Stimulated activated naive B cell treated with anti-CD40 and anti-IgM and Interleukin-4, amounts not matched to agents 10 μg/mL and 1 μg/mL and 100 μg/mL, for 72 hours (primary cell): ENCODE results near the gene KDELR1.
A peak's percentile ranks its signal among the peaks of the same experiment; 100 is the strongest.

Source experiments
- ATAC-seq, 2 donors: fragments of 150-1000 bp; cut with Tn5 transposase; replicated peaks; 2 replicates each; pipeline ENCODE4 v1.10.0; 2021; ENCODE audit warnings: moderate library complexity in 1 of 2
- DNase-seq: peaks from one replicate; pipeline ENCODE4 v3.0.0; 2021
- H3K27ac Mint-ChIP-seq: one replicate; pipeline ENCODE4 v1.8.0; 2022; ENCODE audit warnings: mild to moderate bottlenecking, mixed read lengths
- H3K27me3 Mint-ChIP-seq, 2 donors: one replicate each; pipeline ENCODE4 v1.8.0; 2022; ENCODE audit warnings: mixed read lengths in 2 of 2
- H3K36me3 Mint-ChIP-seq, 2 donors: one replicate each; pipeline ENCODE4 v1.8.0; 2022; ENCODE audit warnings: mixed read lengths in 2 of 2, mild to moderate bottlenecking in 1 of 2
- H3K4me1 Mint-ChIP-seq, 2 donors: one replicate each; pipeline ENCODE4 v1.8.0; 2022; ENCODE audit warnings: mixed read lengths in 2 of 2, mild to moderate bottlenecking in 1 of 2
- H3K4me3 Mint-ChIP-seq, 2 donors: one replicate each; pipeline ENCODE4 v1.8.0; 2022; ENCODE audit warnings: mild to moderate bottlenecking in 2 of 2, mixed read lengths in 2 of 2, moderate library complexity in 1 of 2
- H3K9me3 Mint-ChIP-seq, 2 donors: one replicate each; pipeline ENCODE4 v1.8.0; 2022; ENCODE audit warnings: mixed read lengths in 2 of 2, mild to moderate bottlenecking in 1 of 2

KDELR1 gene

GRCh38 chr19:48391100-48392005, at the start of gene KDELR1:
Gene KDELR1, minus strand, starts transcription at chr19:48391551. Its CDS starts 193 bp downstream, at chr19:48391358.
- H3K4me1 Mint-ChIP-seq = peaks cover 33 to 54% of the 10 kb centered on the region in 2 donors
- DNase-seq = peak; percentile 60
- H3K9me3 Mint-ChIP-seq = no peaks in the 10 kb centered on the region
- peaks cover 10 to 18% of the 10 kb centered on the region in 2 donors for H3K36me3 Mint-ChIP-seq
- peak within 1 kb of the TSS; percentile 94 for H3K27ac Mint-ChIP-seq
- H3K27me3 Mint-ChIP-seq = peaks cover 28 to 30% of the 10 kb centered on the region in 2 donors
- H3K4me3 Mint-ChIP-seq = peak within 1 kb of the TSS; percentile 93 to 99
- peak; percentile 79 to 83 for ATAC-seq

- Mint-ChIP-seq H3K36me3 (no peaks in the 10 kb centered on the region), H3K27me3 (peaks cover 30 to 51% of the 10 kb centered on the region in 2 donors), H3K4me3 (no peak overlapping the region), H3K9me3 (peaks cover 0 to under 1% of the 10 kb centered on the region in 2 donors), H3K4me1 (no peaks in the 10 kb centered on the region), H3K27ac (no peak overlapping the region)
- DNase-seq (no peak), ATAC-seq (no peak)
These were observed 45.2 kb upstream of the KDELR1 start for GRCh38 chr19:48436586-48436985.

GRCh38 chr19:48433337-48433736, 42.0 kb upstream of the KDELR1 start:
- no peak overlapping the region for H3K27ac Mint-ChIP-seq
- no peaks in the 10 kb centered on the region for H3K4me1 Mint-ChIP-seq
- H3K9me3 Mint-ChIP-seq = peaks cover 0 to 3% of the 10 kb centered on the region in 2 donors
- ATAC-seq (no peak), DNase-seq (no peak)
- H3K36me3 Mint-ChIP-seq = peaks cover 0 to 2% of the 10 kb centered on the region in 2 donors
- H3K27me3 Mint-ChIP-seq = peaks cover 27 to 41% of the 10 kb centered on the region in 2 donors
- no peak overlapping the region for H3K4me3 Mint-ChIP-seq

GRCh38 chr19:48428670-48429069, 37.3 kb upstream of the KDELR1 start:
- peaks cover 6 to 10% of the 10 kb centered on the region in 2 donors for H3K4me1 Mint-ChIP-seq
- no peak overlapping the region for H3K4me3 Mint-ChIP-seq
- H3K36me3 Mint-ChIP-seq = peaks cover 0 to 2% of the 10 kb centered on the region in 2 donors
- peaks cover 3 to 12% of the 10 kb centered on the region in 2 donors for H3K27me3 Mint-ChIP-seq
- DNase-seq = no peak
- no peak for ATAC-seq
- H3K27ac Mint-ChIP-seq = no peak overlapping the region
- H3K9me3 Mint-ChIP-seq = peaks cover 0 to 3% of the 10 kb centered on the region in 2 donors

- peaks cover 10 to 15% of the 10 kb centered on the region in 2 donors for H3K4me1 Mint-ChIP-seq
- ATAC-seq (peak; percentile 85 to 90), DNase-seq (no peak)
- peak overlapping the region; percentile 40 to 54 for H3K4me3 Mint-ChIP-seq
- peak overlapping the region; percentile 7 for H3K27ac Mint-ChIP-seq
- H3K27me3 Mint-ChIP-seq = peaks cover 6 to 10% of the 10 kb centered on the region in 2 donors
- no peaks in the 10 kb centered on the region for H3K36me3 Mint-ChIP-seq
- no peaks in the 10 kb centered on the region for H3K9me3 Mint-ChIP-seq
These were observed 33.4 kb upstream of the KDELR1 start for GRCh38 chr19:48424694-48425219.

GRCh38 chr19:48421548-48421947, 30.2 kb upstream of the KDELR1 start:
- ATAC-seq (no peak), DNase-seq (no peak)
- H3K36me3 Mint-ChIP-seq = no peaks in the 10 kb centered on the region
- peaks cover 18 to 30% of the 10 kb centered on the region in 2 donors for H3K4me1 Mint-ChIP-seq
- no peak overlapping the region for H3K27ac Mint-ChIP-seq
- H3K27me3 Mint-ChIP-seq = peaks cover 26 to 36% of the 10 kb centered on the region in 2 donors
- no peaks in the 10 kb centered on the region for H3K9me3 Mint-ChIP-seq
- H3K4me3 Mint-ChIP-seq = no peak overlapping the region

- peaks cover 40 to 57% of the 10 kb centered on the region in 2 donors for H3K27me3 Mint-ChIP-seq
- peak overlapping the region; percentile 76 to 80 for H3K4me3 Mint-ChIP-seq
- peaks cover 0 to 2% of the 10 kb centered on the region in 2 donors for H3K36me3 Mint-ChIP-seq
- peak overlapping the region; percentile 84 for H3K27ac Mint-ChIP-seq
- ATAC-seq = peak; percentile 89
- peak; percentile 61 for DNase-seq
- peaks cover 19 to 34% of the 10 kb centered on the region in 2 donors for H3K4me1 Mint-ChIP-seq
- H3K9me3 Mint-ChIP-seq = peaks cover 0 to 1% of the 10 kb centered on the region in 2 donors
These were observed 28.0 kb upstream of the KDELR1 start for GRCh38 chr19:48419158-48419920.

GRCh38 chr19:48418317-48419064, 27.1 kb upstream of the KDELR1 start:
- peaks cover 45 to 65% of the 10 kb centered on the region in 2 donors for H3K27me3 Mint-ChIP-seq
- peak overlapping the region; percentile 84 for H3K27ac Mint-ChIP-seq

GRCh38 chr19:48417421-48417820, 26.1 kb upstream of the KDELR1 start:
- DNase-seq (no peak), ATAC-seq (no peak)
- peaks cover 0 to 1% of the 10 kb centered on the region in 2 donors for H3K9me3 Mint-ChIP-seq
- no peak overlapping the region for H3K27ac Mint-ChIP-seq
- H3K4me3 Mint-ChIP-seq = no peak overlapping the region
- H3K27me3 Mint-ChIP-seq = peaks cover 44 to 70% of the 10 kb centered on the region in 2 donors
- H3K4me1 Mint-ChIP-seq = peaks cover 18 to 35% of the 10 kb centered on the region in 2 donors
- H3K36me3 Mint-ChIP-seq = peaks cover 0 to 2% of the 10 kb centered on the region in 2 donors

More at GRCh38 chr19:48418317-48419064, 27.1 kb upstream of the KDELR1 start:
- H3K4me3 Mint-ChIP-seq = peak overlapping the region; percentile 76 to 80
- peaks cover 22 to 39% of the 10 kb centered on the region in 2 donors for H3K4me1 Mint-ChIP-seq
- DNase-seq (no peak), ATAC-seq (peak; percentile 35 to 40)
- H3K9me3 Mint-ChIP-seq = peaks cover 0 to 1% of the 10 kb centered on the region in 2 donors
- H3K36me3 Mint-ChIP-seq = peaks cover 0 to 2% of the 10 kb centered on the region in 2 donors

GRCh38 chr19:48415806-48416221, 24.5 kb upstream of the KDELR1 start:
- Mint-ChIP-seq H3K27me3 (peaks cover 50 to 66% of the 10 kb centered on the region in 2 donors), H3K9me3 (peaks cover 0 to 1% of the 10 kb centered on the region in 2 donors), H3K36me3 (peaks cover 0 to 2% of the 10 kb centered on the region in 2 donors), H3K27ac (no peak overlapping the region), H3K4me1 (peaks cover 18 to 35% of the 10 kb centered on the region in 2 donors), H3K4me3 (peak overlapping the region in 1 of 2 donors; percentile 22)
- ATAC-seq (no peak), DNase-seq (no peak)

GRCh38 chr19:48415395-48415794, 24.0 kb upstream of the KDELR1 start:
- peak overlapping the region in 1 of 2 donors; percentile 28 for H3K4me3 Mint-ChIP-seq
- H3K27me3 Mint-ChIP-seq = peaks cover 54 to 70% of the 10 kb centered on the region in 2 donors
- H3K27ac Mint-ChIP-seq = peak overlapping the region; percentile 20
- ATAC-seq (peak; percentile 40 to 60), DNase-seq (no peak)
- H3K9me3 Mint-ChIP-seq = peaks cover 0 to 1% of the 10 kb centered on the region in 2 donors
- peaks cover 18 to 35% of the 10 kb centered on the region in 2 donors for H3K4me1 Mint-ChIP-seq
- peaks cover 0 to 2% of the 10 kb centered on the region in 2 donors for H3K36me3 Mint-ChIP-seq

- H3K9me3 Mint-ChIP-seq = peaks cover 0 to 1% of the 10 kb centered on the region in 2 donors
- no peak overlapping the region for H3K27ac Mint-ChIP-seq
- peaks cover 16 to 30% of the 10 kb centered on the region in 2 donors for H3K4me1 Mint-ChIP-seq
- H3K4me3 Mint-ChIP-seq = no peak overlapping the region
- H3K36me3 Mint-ChIP-seq = peaks cover 0 to 2% of the 10 kb centered on the region in 2 donors
- ATAC-seq (no peak), DNase-seq (no peak)
- peaks cover 55 to 74% of the 10 kb centered on the region in 2 donors for H3K27me3 Mint-ChIP-seq
These were observed 22.7 kb upstream of the KDELR1 start for GRCh38 chr19:48413879-48414587.

GRCh38 chr19:48405850-48406249, 14.5 kb upstream of the KDELR1 start:
- H3K27me3 Mint-ChIP-seq = peaks cover 30 to 39% of the 10 kb centered on the region in 2 donors
- no peak overlapping the region for H3K4me3 Mint-ChIP-seq
- DNase-seq (no peak), ATAC-seq (peak; percentile 29 to 58)
- H3K36me3 Mint-ChIP-seq = peaks cover 0 to 3% of the 10 kb centered on the region in 2 donors
- peaks cover 7 to 11% of the 10 kb centered on the region in 2 donors for H3K4me1 Mint-ChIP-seq
- peaks cover 1 to 3% of the 10 kb centered on the region in 2 donors for H3K9me3 Mint-ChIP-seq
- no peak overlapping the region for H3K27ac Mint-ChIP-seq
